ENCODE measurements around the gene TMEM247. TPM values are rescaled to one million over a fixed set of nuclear protein-coding genes. Genes with fewer than 3 reads are reported as not detected.

TMEM247 gene
- total RNA-seq, 1 donor from 2014 or later = not detected

DNA sequence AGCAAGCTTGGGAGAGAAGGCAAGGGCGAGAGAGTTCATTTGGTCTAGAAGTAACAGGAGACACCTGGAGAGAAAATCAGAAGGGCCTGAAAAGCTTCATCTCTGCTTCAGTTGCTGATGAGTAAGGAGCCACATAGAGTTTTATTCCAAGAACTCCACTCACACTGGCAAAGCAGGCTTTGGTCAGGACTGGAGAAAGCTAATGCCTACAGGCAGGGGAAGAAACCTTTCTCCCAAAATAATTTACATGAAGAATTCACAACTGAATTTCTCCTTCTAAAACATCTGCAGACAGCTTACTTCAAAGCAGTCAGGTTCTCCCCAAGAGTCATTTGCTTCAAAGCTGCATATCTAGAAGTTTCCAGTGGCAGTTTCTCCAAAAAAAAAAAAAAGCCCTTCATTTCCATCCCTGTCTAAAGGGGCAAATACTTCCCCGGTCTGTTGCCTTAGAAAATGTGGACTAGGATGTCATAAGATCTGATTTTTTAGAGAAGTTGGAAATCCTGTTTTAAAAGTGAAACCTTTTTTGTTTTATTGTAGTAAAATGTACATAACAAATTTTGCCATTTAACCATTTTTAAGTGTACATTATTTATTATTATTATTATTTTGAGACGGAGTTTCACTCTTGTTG is 46.3 kb downstream of the TMEM247 start:
- H3K4me3 Mint-ChIP-seq = no peak overlapping the region

DNA sequence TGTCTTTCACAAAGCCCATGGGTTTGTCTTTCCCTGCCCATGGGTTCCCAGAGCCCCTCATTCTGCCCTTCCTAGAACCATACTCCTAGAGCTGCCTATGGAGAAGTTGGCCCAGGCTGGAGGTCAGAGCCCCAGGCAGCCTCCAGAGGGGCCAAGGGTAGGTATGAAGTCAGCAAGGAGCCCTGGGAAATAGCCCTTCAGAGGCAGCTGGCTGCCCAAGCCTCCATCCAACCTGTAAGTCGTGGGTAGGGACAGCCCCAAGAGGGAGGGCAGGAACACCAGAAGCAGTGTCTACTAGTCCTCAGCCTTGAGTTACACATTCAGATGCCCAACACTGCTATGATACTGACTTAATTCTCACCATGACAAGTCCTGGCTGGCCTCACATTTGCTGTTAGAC is 49.5 kb downstream of the TMEM247 start:
- DNase-seq = no peak
- intact Hi-C loops (cut with micrococcal nuclease) = no loop called here
- POLR2A ChIA-PET = no interaction called here
- Mint-ChIP-seq H3K4me1 (peaks cover under 1% of the 10 kb centered on the region), H3K9me3 (peaks cover 11% of the 10 kb centered on the region), H3K27ac (no peak overlapping the region), H3K4me3 (no peak overlapping the region), H3K27me3 (no peaks in the 10 kb centered on the region), H3K36me3 (ENCODE audit: low read depth) (peaks cover 4% of the 10 kb centered on the region)
- TF ChIP-seq, protein P1, sequence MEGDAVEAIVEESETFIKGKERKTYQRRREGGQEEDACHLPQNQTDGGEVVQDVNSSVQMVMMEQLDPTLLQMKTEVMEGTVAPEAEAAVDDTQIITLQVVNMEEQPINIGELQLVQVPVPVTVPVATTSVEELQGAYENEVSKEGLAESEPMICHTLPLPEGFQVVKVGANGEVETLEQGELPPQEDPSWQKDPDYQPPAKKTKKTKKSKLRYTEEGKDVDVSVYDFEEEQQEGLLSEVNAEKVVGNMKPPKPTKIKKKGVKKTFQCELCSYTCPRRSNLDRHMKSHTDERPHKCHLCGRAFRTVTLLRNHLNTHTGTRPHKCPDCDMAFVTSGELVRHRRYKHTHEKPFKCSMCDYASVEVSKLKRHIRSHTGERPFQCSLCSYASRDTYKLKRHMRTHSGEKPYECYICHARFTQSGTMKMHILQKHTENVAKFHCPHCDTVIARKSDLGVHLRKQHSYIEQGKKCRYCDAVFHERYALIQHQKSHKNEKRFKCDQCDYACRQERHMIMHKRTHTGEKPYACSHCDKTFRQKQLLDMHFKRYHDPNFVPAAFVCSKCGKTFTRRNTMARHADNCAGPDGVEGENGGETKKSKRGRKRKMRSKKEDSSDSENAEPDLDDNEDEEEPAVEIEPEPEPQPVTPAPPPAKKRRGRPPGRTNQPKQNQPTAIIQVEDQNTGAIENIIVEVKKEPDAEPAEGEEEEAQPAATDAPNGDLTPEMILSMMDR (IDR thresholded peaks at IDR 0.05) = no peak
- ATAC-seq (ENCODE audit: low read depth) = no peak
- CTCF ChIA-PET = no interaction called here

More for the DNA sequence above, 46.3 kb downstream of the TMEM247 start:
- DNase-seq (no peak), ATAC-seq (ENCODE audit: low read depth) (no peak)
- TF ChIP-seq, protein P1 (IDR thresholded peaks at IDR 0.05) = no peak
- H3K36me3 Mint-ChIP-seq (ENCODE audit: low read depth) = peaks cover 4% of the 10 kb centered on the region
- ChIA-PET CTCF (no interaction called here), POLR2A (interaction anchor here (0.7 kb wide), 1 partner anchor 125 kb away, joined by 4 read pairs; no protein-coding TSS in a partner anchor)
- peaks cover 8% of the 10 kb centered on the region for H3K9me3 Mint-ChIP-seq
- no peaks in the 10 kb centered on the region for H3K27me3 Mint-ChIP-seq
- no peak overlapping the region for H3K27ac Mint-ChIP-seq
- peaks cover 17% of the 10 kb centered on the region for H3K4me1 Mint-ChIP-seq
- intact Hi-C loops (cut with micrococcal nuclease) = no loop called here

DNA sequence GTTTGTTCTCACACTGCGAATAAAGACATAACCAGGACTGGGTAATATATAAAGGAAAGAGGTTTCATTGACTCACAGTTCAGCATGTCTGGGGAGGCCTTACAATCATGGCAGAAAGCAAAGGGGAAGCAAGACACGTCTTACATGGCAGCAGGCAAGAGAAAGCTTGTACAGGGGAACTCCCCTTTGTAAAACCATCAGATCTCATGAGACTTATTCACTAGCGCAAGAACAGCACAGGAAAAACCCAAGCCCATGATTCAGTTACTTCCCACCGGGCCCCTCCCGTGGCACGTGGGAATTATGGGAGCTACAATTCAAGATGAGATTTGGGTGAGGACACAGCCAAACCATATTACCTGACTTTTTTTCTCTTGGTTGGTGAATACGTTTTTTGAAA is 51.3 kb downstream of the TMEM247 start:
- DNase-seq = no peak
- intact Hi-C loops (cut with micrococcal nuclease) = no loop called here
- ChIA-PET POLR2A (no interaction called here), CTCF (no interaction called here)
- Mint-ChIP-seq H3K9me3 (peaks cover 11% of the 10 kb centered on the region), H3K27me3 (no peaks in the 10 kb centered on the region), H3K27ac (no peak overlapping the region), H3K4me3 (no peak overlapping the region), H3K36me3 (ENCODE audit: low read depth) (peaks cover 6% of the 10 kb centered on the region), H3K4me1 (peaks cover 18% of the 10 kb centered on the region)
- no peak for ATAC-seq (ENCODE audit: low read depth)
- TF ChIP-seq, protein P1 (IDR thresholded peaks at IDR 0.05) = no peak

GRCh38 chr2:46531863-46532262 is 52.5 kb downstream of the TMEM247 start:
- TF ChIP-seq, protein P1 (IDR thresholded peaks at IDR 0.05) = no peak
- Mint-ChIP-seq H3K4me3 (no peak overlapping the region), H3K36me3 (ENCODE audit: low read depth) (peaks cover 6% of the 10 kb centered on the region), H3K4me1 (peaks cover 29% of the 10 kb centered on the region), H3K27me3 (no peaks in the 10 kb centered on the region), H3K27ac (no peak overlapping the region), H3K9me3 (peaks cover 11% of the 10 kb centered on the region)
- no peak for DNase-seq
- POLR2A ChIA-PET = no interaction called here
- CTCF ChIA-PET = no interaction called here
- ATAC-seq (ENCODE audit: low read depth) = no peak
- intact Hi-C loops (cut with micrococcal nuclease) = no loop called here

Other genes starting within 250 kb of the TMEM247 start
- 0.05 and 0.47 TPM in 2 replicates for gene EPAS1, start 182.2 kb upstream of the TMEM247 start, total RNA-seq
- 64.3 and 75.0 TPM in 2 replicates for gene RHOQ, start 62.9 kb downstream of the TMEM247 start, total RNA-seq
- 7.3 and 8.1 TPM in 2 replicates for gene ATP6V1E2, start 63.0 kb downstream of the TMEM247 start, total RNA-seq
- gene PIGF, start 137.5 kb downstream of the TMEM247 start, total RNA-seq = 19.4 and 19.7 TPM in 2 replicates
- gene CRIPT, start 137.7 kb downstream of the TMEM247 start, total RNA-seq = 11.6 and 14.2 TPM in 2 replicates
- 13.0 and 15.6 TPM in 2 replicates for gene SOCS5, start 219.7 kb downstream of the TMEM247 start, total RNA-seq

Data from activated B cell treated with CpG ODN at 0.5 μM for 24 hours (primary cell).